Brain pericyte (primary cell): ENCODE measurements around the gene AGT.
"Not testable (repeated sequence)": the region's sequence is repeated elsewhere in the genome, so short reads cannot be mapped to it uniquely, and the experiment has no call there.

Source experiments
- DNase-seq: peaks from one replicate; pipeline ENCODE4 v3.0.0-alpha.2; 2012; ENCODE audit warnings: low read depth, low spot score

AGT gene

DNA sequence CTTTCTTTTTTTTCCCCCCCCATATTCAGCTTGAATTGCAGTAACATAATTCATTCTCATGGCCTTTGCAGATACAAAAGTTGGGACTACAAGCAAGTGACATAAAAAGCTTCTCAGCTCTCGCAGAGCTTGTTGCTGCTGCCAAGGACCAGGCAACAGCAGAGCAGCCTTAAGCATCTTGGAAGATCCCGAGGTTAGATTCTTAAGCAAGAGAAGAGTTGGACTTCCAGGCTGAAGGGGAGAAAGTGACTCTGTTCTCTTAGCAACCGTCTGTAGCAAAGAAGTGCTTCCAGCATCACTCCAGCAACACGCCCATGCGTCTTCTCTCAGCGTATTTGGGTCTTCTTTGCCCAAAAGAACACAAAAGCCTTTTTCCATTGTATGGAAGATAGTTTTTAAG is 20.7 kb downstream of the AGT start:
- no peak for DNase-seq

- no peak for DNase-seq
Measured at GRCh38 chr1:230691615-230692014, 22.3 kb downstream of the AGT start.

DNA sequence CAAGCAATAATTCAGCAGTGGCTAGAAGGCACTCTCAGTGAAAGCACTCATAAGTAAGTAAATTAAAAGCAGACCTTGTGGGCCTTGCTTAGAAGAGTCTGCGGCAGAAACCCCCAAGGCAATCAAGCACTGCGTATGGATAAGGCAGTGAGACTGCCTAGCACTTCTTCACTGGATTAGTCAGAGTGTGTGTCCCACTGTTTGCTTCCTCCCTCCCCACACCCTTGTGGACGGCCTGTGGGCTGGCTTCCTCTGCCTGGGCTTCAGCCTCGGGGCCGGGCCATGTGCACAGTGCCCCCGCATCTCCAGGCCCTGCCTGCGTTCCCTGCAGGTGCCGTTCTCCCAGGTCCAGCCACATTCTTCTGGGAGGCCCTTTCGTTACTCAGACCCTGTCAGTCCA is 23.8 kb downstream of the AGT start:
- no peak for DNase-seq

- no peak for DNase-seq
Measured at GRCh38 chr1:230686747-230687146, 27.2 kb downstream of the AGT start.

DNA sequence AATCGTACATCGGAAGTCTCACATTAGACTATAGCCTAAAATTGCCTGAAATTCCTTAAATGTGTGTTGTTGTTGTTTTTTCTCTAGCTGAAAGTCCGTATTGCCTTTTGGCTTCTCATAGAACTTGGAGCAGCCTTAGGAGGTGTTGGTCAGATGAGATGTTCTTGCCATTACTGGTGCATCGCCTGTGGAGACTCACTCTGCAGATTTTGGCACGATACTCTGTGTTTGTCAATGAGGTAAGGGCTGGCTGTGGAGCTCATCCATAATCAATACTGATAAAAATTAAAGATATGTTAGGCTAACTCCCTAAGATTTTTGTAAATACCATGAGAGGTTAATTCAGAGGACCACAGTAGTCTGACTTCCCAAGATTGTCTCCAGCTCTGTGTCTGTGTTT is 28.9 kb downstream of the AGT start:
- DNase-seq: no peak

- DNase-seq: no peak
Measured at GRCh38 chr1:230684146-230684545, 29.8 kb downstream of the AGT start.

GRCh38 chr1:230682882-230683610 is 30.9 kb downstream of the AGT start:
- DNase-seq: no peak

- DNase-seq: no peak
Measured at GRCh38 chr1:230682274-230682673, 31.6 kb downstream of the AGT start.

- peak; percentile 52 for DNase-seq
Measured at GRCh38 chr1:230681599-230681998, 32.3 kb downstream of the AGT start.

DNA sequence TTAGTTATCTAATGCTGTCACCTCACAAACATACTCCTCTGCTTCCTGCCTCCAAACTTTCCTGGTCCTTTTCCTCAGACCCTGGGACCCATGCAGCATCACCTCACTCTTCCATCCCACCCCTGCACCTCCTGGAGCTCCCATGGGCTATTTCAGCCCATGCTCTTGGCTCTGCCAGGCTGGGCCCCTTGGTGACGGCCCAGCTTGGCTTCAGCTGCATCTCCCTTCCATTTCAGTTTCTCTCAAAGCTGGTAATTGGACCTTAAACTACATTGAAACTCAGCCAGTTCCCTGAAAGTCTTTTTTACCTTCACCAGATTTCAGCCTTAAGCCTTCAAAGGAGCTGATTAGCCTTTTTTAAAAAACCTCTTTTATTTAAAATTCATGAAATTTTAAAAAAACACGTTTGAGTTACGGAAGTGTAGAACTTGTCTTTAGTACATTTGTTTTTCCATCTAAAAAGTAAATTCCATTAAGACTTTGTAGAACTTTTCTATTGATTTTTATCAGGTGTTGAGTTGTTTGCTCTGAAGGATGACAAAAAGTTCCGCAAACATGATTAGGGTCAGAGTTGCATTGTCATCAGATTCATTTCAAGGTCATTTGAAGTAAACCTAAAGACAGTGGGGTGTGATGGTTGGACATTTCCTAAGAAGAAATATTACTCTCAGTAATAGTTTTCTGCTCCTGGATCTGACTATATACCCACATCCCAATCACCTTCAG is 33.5 kb downstream of the AGT start:
- DNase-seq: no peak

- no peak for DNase-seq
Measured at GRCh38 chr1:230679825-230680224, 34.1 kb downstream of the AGT start.

DNA sequence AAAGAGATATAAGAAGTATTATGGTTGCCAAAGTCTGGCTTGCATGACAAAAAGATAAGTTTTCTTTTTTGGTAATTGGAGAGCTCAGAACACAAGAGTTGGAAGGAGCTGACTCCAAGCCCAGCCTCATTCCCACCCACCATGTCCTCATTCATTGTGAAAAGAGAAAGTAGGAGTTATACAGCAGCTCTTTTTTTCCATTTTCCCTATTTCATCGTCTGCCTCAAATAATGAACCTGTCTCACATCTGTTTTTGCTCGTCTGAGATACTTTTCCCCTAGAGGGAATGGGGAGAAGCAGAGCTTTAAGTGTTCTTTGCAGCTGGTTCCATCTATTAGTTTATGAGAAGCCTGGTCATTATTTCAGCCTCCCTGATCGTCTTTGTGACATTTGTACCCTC is 34.7 kb downstream of the AGT start:
- DNase-seq: no peak

DNA sequence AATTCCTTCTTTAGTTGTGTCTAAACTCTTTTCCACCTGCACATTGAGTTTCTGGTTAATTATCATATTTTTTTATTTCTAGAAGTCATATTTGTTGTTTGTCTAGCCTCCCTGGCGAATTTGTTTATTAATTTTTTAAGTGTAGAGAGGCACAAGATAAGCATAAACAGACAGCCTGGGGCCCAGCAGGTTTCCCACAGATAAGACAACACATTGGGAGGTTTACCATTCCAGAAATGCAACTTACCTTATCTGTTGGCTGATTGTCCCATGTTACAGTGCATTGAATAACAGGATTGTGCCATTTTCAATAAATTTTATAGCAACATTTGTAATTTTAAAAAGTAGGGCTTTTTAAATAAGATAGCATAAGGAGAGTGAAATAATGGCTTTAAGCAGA is 36.7 kb downstream of the AGT start:
- DNase-seq: no peak

DNA sequence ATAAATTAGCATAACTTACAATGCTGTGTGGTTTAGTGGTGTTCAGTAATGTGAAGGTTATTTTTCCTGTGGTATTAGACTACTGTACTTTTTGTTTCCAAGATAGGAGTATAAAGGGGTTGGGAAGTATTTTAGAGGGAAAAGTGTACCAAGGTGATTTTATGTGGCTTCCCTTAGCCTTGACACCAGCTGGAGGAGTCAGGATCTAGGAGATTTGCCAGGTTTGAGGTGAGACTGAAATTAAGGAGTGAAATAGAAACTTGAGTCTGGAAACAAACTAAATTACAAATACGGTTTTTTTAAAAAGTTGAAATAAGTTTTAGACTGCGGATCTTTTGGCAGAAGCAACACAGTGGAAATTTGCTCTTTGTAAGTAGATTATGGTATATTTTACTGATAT is 39.3 kb downstream of the AGT start:
- no peak for DNase-seq

DNA sequence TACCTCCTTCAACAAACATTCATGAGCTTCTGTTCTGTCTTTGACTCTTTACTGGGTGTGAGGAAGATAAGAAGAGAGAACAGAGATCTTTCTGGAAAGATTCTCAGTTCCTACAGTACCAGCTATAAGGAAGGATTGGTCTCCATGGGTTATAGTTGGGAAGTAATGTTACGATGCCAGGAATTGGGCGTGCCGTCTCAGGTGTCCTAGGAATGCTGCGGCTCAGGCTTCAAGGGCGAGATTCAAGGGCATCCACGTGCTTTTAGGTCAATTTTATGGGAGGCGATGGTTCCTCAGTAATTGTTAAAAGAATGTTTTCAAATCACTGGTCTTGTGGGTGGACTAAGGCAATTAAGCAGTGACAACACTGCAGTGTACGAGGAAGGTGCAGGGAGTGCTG is 44.4 kb downstream of the AGT start:
- no peak for DNase-seq

GRCh38 chr1:230668227-230668626 is 45.7 kb downstream of the AGT start:
- no peak for DNase-seq

- DNase-seq: no peak
Measured at GRCh38 chr1:230661976-230662375, 51.9 kb downstream of the AGT start.

GRCh38 chr1:230658691-230659090 is 55.2 kb downstream of the AGT start:
- DNase-seq: no peak

GRCh38 chr1:230658103-230658502 is 55.8 kb downstream of the AGT start:
- DNase-seq: not testable (repeated sequence)

DNA sequence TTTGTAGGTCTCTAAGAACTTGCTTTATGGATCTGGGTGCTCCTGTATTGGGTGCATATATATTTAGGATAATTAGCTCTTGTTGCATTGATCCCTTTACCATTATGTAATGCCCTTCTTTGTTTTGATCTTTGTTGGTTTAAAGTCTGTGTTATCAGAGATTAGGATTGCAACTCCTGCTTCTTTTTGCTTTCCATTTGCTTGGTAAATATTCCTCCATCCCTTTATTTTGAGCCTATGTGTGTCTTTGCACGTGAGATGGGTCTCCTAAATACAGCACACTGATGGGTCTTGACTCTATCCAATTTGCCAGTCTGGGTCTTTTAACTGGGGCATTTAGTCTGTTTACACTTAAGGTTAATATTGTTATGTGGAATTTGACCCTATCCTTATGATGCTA is 57.2 kb downstream of the AGT start:
- DNase-seq: not testable (repeated sequence)
